ENCODE measurements around the gene P2RX3.

GRCh38 chr11:57407941-57408475, 69.9 kb downstream of the P2RX3 start:
- TF ChIP-seq POLR2AphosphoS5 (IDR thresholded peaks at IDR 0.05; ENCODE audit: low read depth) (no peak), CTCF (conservative IDR thresholded peaks at IDR 0.05; ENCODE audit: low read depth in 2 of 2) (no peak), EZH2 (IDR thresholded peaks at IDR 0.05; ENCODE audit: low read depth, unreplicated experiment) (no peak)
